H1 (cell line): ENCODE results near the gene KCNJ10. TPM values are rescaled to one million over a fixed set of nuclear protein-coding genes. Genes with fewer than 3 reads are reported as not detected.
A peak's percentile ranks its signal among the peaks of the same experiment; 100 is the strongest.

Source experiments
- CTCF ChIA-PET: fragments of 300-600 bp; sonication (Branson Sonifier 250); formaldehyde crosslinking; loops from one replicate; lab custom pipeline; 2021; ENCODE audit not compliant: partially characterized antibody; lab: Charles Lee
- POLR2A ChIA-PET: fragments of 300-600 bp; sonication (Branson Sonifier 250); formaldehyde crosslinking; loops from one replicate; lab custom pipeline; 2021; ENCODE audit warnings: inconsistent platforms; ENCODE audit not compliant: partially characterized antibody; lab: Charles Lee
- DNase-seq, 2 experiments: peaks; one replicate each; pipeline versions ENCODE4 v3.0.0 to v3.0.0-alpha.2; 2010 to 2022; ENCODE audit warnings: low spot score in 2 of 2, low read depth in 1 of 2, mixed read lengths in 1 of 2
- FAIRE-seq: peaks from 2 replicates; lab custom pipeline; 2011; peaks lifted over from hg19 to GRCh38; lab: Jason Lieb, UNC
- H2AFZ ChIP-seq: 2 replicates; pipeline ENCODE4 v1.8.1; 2012; ENCODE audit warnings: low read length, inconsistent platforms
- H2AK5ac ChIP-seq: 2 replicates; pipeline ENCODE4 v1.6.1; 2013; ENCODE audit warnings: low read depth, low read length
- H2BK120ac ChIP-seq: replicated peaks from 2 replicates; pipeline ENCODE3; 2013; ENCODE audit warnings: low read depth, low read length, inconsistent platforms
- H2BK12ac ChIP-seq: 2 replicates; pipeline ENCODE4 v1.6.1; 2013; ENCODE audit warnings: low read depth, low read length
- H2BK15ac ChIP-seq: 2 replicates; pipeline ENCODE4 v1.6.1; 2013; ENCODE audit warnings: low read length
- H2BK20ac ChIP-seq: 2 replicates; pipeline ENCODE4 v1.6.1; 2013; ENCODE audit warnings: low read length
- H2BK5ac ChIP-seq: 2 replicates; pipeline ENCODE4 v1.6.1; 2013; ENCODE audit warnings: low read depth, low read length
- H3K14ac ChIP-seq: 2 replicates; pipeline ENCODE4 v1.6.1; 2013; ENCODE audit warnings: inconsistent platforms; ENCODE audit not compliant: insufficient read length
- H3K18ac ChIP-seq: 2 replicates; pipeline ENCODE4 v1.6.1; 2013; ENCODE audit warnings: low read length; ENCODE audit errors: extremely low read depth
- H3K23ac ChIP-seq: 2 replicates; pipeline ENCODE4 v1.6.1; 2013; ENCODE audit warnings: inconsistent platforms; ENCODE audit not compliant: insufficient read length
- H3K23me2 ChIP-seq: 2 replicates; pipeline ENCODE4 v1.6.1; 2013; ENCODE audit warnings: low read depth, low read length
- H3K27ac ChIP-seq: 2 replicates; pipeline ENCODE4 v1.6.1; 2011; ENCODE audit warnings: low read depth, low read length, inconsistent platforms
- H3K27me3 ChIP-seq, 4 experiments: replicated peaks in 1 of 4; 1 replicate in 1 of 4; 2 replicates in 3 of 4; pipeline versions ENCODE4 v1.6.1 to v1.8.1; 2011 to 2013; ENCODE audit warnings: low read length in 3 of 4, mild to moderate bottlenecking in 3 of 4, inconsistent platforms in 2 of 4, mixed read lengths in 2 of 4, moderate library complexity in 1 of 4; ENCODE audit not compliant: control insufficient read depth in 3 of 4, insufficient read depth in 3 of 4; ENCODE audit errors: extremely low read depth in 1 of 4
- H3K36me3 ChIP-seq, 4 experiments: 2 replicates each; pipeline versions ENCODE4 v1.6.1 to v1.8.1; 2011 to 2013; ENCODE audit warnings: mild to moderate bottlenecking in 4 of 4, low read length in 3 of 4, moderate library complexity in 2 of 4, control low read depth in 1 of 4, inconsistent platforms in 1 of 4; ENCODE audit not compliant: insufficient read depth in 4 of 4, control insufficient read depth in 2 of 4
- H3K4ac ChIP-seq: replicated peaks from 2 replicates; pipeline ENCODE3; 2013; ENCODE audit warnings: low read length, low read depth, mixed read lengths, inconsistent platforms; ENCODE audit not compliant: insufficient read length
- H3K4me1 ChIP-seq, 4 experiments: replicated peaks in 1 of 4; 1 replicate in 1 of 4; 2 replicates in 3 of 4; pipeline versions ENCODE4 v1.6.1 to v1.8.1; 2011 to 2013; ENCODE audit warnings: low read length in 3 of 4, inconsistent platforms in 2 of 4, mixed read lengths in 1 of 4; ENCODE audit not compliant: insufficient read depth in 4 of 4, control insufficient read depth in 3 of 4
- H3K4me2 ChIP-seq, 2 experiments: 2 replicates each; pipeline versions ENCODE4 v1.6.1 to v1.8.1; 2011 to 2013; ENCODE audit warnings: low read depth in 2 of 2, low read length in 2 of 2, control low read depth in 1 of 2, inconsistent platforms in 1 of 2, mild to moderate bottlenecking in 1 of 2; ENCODE audit not compliant: insufficient read depth in 1 of 2
- H3K4me3 ChIP-seq, 4 experiments: fragments of 200-600, 300-600 bp in 1 of 4; sonication (generic), shearing (Covaris generic), sonication (Bioruptor Twin) in 1 of 4; 2 replicates each; pipeline versions ENCODE4 v1.5.1 to v1.8.1; 2011 to 2016; ENCODE audit warnings: low read length in 4 of 4, low read depth in 3 of 4, control low read depth in 2 of 4, inconsistent platforms in 2 of 4, mild to moderate bottlenecking in 2 of 4, mixed read lengths in 1 of 4, moderate library complexity in 1 of 4; ENCODE audit not compliant: insufficient read depth in 2 of 4; ENCODE audit errors: extremely low read depth in 1 of 4
- H3K56ac ChIP-seq: replicated peaks from 2 replicates; pipeline ENCODE3; 2013; ENCODE audit warnings: low read depth, mild to moderate bottlenecking, mixed read lengths, low read length, inconsistent platforms; ENCODE audit not compliant: insufficient read length
- H3K79me1 ChIP-seq: 2 replicates; pipeline ENCODE4 v1.6.1; 2013; ENCODE audit warnings: low read depth, low read length, control low read depth
- H3K79me2 ChIP-seq, 2 experiments: 2 replicates each; pipeline versions ENCODE4 v1.6.1 to v1.8.1; 2012 to 2013; ENCODE audit warnings: low read length in 2 of 2, mild to moderate bottlenecking in 2 of 2, inconsistent platforms in 1 of 2; ENCODE audit not compliant: insufficient read depth in 2 of 2, control insufficient read depth in 1 of 2
- H3K9ac ChIP-seq, 4 experiments: replicated peaks in 1 of 4; 1 replicate in 1 of 4; 2 replicates in 3 of 4; pipeline versions ENCODE4 v1.6.1 to v1.8.1; 2011 to 2013; ENCODE audit warnings: low read depth in 3 of 4, low read length in 3 of 4, control low read depth in 2 of 4, mild to moderate bottlenecking in 2 of 4, moderate library complexity in 2 of 4, inconsistent platforms in 1 of 4; ENCODE audit errors: extremely low read depth in 1 of 4
- H3K9me3 ChIP-seq, 2 experiments: 2 replicates each; pipeline versions ENCODE4 v1.6.1 to v1.8.1; 2012 to 2013; ENCODE audit warnings: mild to moderate bottlenecking in 2 of 2, moderate library complexity in 2 of 2, control low read depth in 1 of 2, inconsistent platforms in 1 of 2, low read depth in 1 of 2, low read length in 1 of 2, mixed read lengths in 1 of 2; ENCODE audit not compliant: insufficient read depth in 2 of 2
- H4K20me1 ChIP-seq, 2 experiments: replicated peaks in 1 of 2; 2 replicates each; pipeline versions ENCODE3 to v1.8.1; 2011 to 2013; ENCODE audit warnings: inconsistent platforms in 2 of 2, low read length in 2 of 2, mild to moderate bottlenecking in 1 of 2; ENCODE audit not compliant: insufficient read depth in 2 of 2, control insufficient read depth in 1 of 2
- H4K5ac ChIP-seq: 2 replicates; pipeline ENCODE4 v1.6.1; 2013; ENCODE audit warnings: low read length, low read depth, mixed read lengths, inconsistent platforms; ENCODE audit not compliant: insufficient read length
- H4K8ac ChIP-seq: 2 replicates; pipeline ENCODE4 v1.8.0; 2013; ENCODE audit warnings: mild to moderate bottlenecking, moderate library complexity, low read length, inconsistent platforms; ENCODE audit not compliant: insufficient read depth; ENCODE audit errors: extremely low read depth
- H4K91ac ChIP-seq: replicated peaks from 2 replicates; pipeline ENCODE3; 2013; ENCODE audit warnings: low read length, mixed read lengths, inconsistent platforms; ENCODE audit not compliant: insufficient read length
- RNF2 ChIP-seq: fragments of 200-900, 300-1000 bp; sonication (generic); IDR thresholded peaks from 2 replicates; pipeline ENCODE4 v1.7.1; 2016; ENCODE audit warnings: borderline replicate concordance, low read depth, mild to moderate bottlenecking, antibody characterized with exemption, low read length; ENCODE audit not compliant: poor library complexity, severe bottlenecking; ENCODE audit errors: missing control alignments
- SP1 ChIP-seq: IDR thresholded peaks from 2 replicates; pipeline ENCODE4 v1.6.1; 2011; ENCODE audit warnings: low read depth, low read length
- WGBS, 2 experiments: shearing (Covaris generic) in 1 of 2; methylation state at CpG; one replicate each; pipeline versions ENCODE4 v1.1.6 to v1.1.7; 2013 to 2015; ENCODE audit warnings: low lambda C conversion rate in 2 of 2, mixed read lengths in 2 of 2, inconsistent platforms in 1 of 2, low coverage in 1 of 2, missing lambda C conversion rate in 1 of 2; ENCODE audit not compliant: insufficient replicate concordance in 2 of 2, insufficient coverage in 1 of 2, insufficient read length in 1 of 2; ENCODE audit errors: extremely low coverage in 1 of 2, missing lambda C conversion rate in 1 of 2; 5-methylcytosine and 5-hydroxymethylcytosine counted together
- polyA plus RNA-seq, 7 experiments: library from polyadenylated mRNA; depleted of rRNA in 3 of 7; stranded (reverse) in 5 of 7; unstranded in 2 of 7; fragments of >200 nt in 5 of 7; fragments of 200-250 nt in 2 of 7; gene quantifications; 1 replicate in 5 of 7; 2 replicates in 1 of 7; 4 replicates in 1 of 7; pipeline versions ENCODE4 v1.2.1 to v1.2.3, GENCODE V29; 2011 to 2013; ENCODE audit warnings: missing spikeins in 2 of 7, mixed read lengths in 2 of 7
- total RNA-seq: library from RNA; stranded (reverse); fragmentation: NEBNext Ultra II Directional; extraction: Animal tissue kit (Norgen Biotek cat#: 25700); gene quantifications from 2 replicates; pipeline ENCODE4 v1.2.1, GENCODE V29; 2021

KCNJ10 gene
- total and polyA plus RNA-seq, 2 of the 8 experiments (the other 6 are each of a cell fraction or from before 2014, with no cell fraction given): 1.7 to 2.4 TPM

GRCh38 chr1:160084771-160085321 lies 14.9 kb upstream of the KCNJ10 start:
- POLR2A ChIA-PET: interaction anchor here (1.0 to 4.6 kb wide), 5 partner anchors 8 to 111 kb away, joined by 3 to 39 read pairs (median 4); partner anchors contain the start of gene IGSF8
- Histone ChIP-seq H3K4ac (no peak overlapping the region), H3K9ac (no peak overlapping the region), H3K36me3 (peaks cover 0 to 5% (median 0%) of the 10 kb centered on the region in 4 experiments; a peak in 1 of 8 replicates), H4K5ac (no peak overlapping the region), H2BK5ac (peak overlapping the region; percentile 64; the same call in 1 of the 2 replicates), H3K56ac (no peak overlapping the region), H4K91ac (peak overlapping the region; percentile 36), H2AFZ (no peak overlapping the region), H3K14ac (no peak overlapping the region), H3K4me3 (no peak overlapping the region), H4K8ac (no peak overlapping the region), H2BK15ac (peak overlapping the region; percentile 92; the same call in 1 of the 2 replicates), H3K9me3 (peaks cover 0 to 4% of the 10 kb centered on the region in 2 experiments; a peak in 1 of 4 replicates), H3K79me2 (no peaks in the 10 kb centered on the region), H3K23ac (no peak overlapping the region), H3K79me1 (no peaks in the 10 kb centered on the region)
- WGBS, 2 experiments: 96% methylated on average over 23 of the region's 30 CpGs; no CpG with 5 or more reads in 1 of the 2 experiments
- FAIRE-seq: no peak
- CTCF ChIA-PET: interaction anchor here (0.5 to 50.1 kb wide), 27 partner anchors 11 to 886 kb away, joined by 3 to 1874 read pairs (median 6); partner anchors contain the start of genes ATP1A2, CASQ1, IGSF8 and KCNJ10
- TF ChIP-seq SP1 (no peak), RNF2 (peak; percentile 1)
- TF ChIP-seq, all 59 proteins: peak for 1
- H2BK120ac ChIP-seq: no peak overlapping the region
- no peaks in the 10 kb centered on the region; the same call in 1 of the 2 replicates for H3K23me2 ChIP-seq
- H3K4me1 ChIP-seq: peaks cover 0 to 5% (median 3%) of the 10 kb centered on the region in 4 experiments; a peak in 4 of 7 replicates
- no peak for DNase-seq
- H3K27me3 ChIP-seq: peaks cover 0 to 42% (median 30%) of the 10 kb centered on the region in 4 experiments; a peak in 6 of 7 replicates
- H4K20me1 ChIP-seq: no peaks in the 10 kb centered on the region
- H2BK20ac ChIP-seq: peak overlapping the region; percentile 49; the same call in 1 of the 2 replicates
- H3K4me2 ChIP-seq: peak overlapping the region in 1 of 2 experiments; percentile 16; a peak in 1 of 4 replicates
- no peak overlapping the region for H3K18ac ChIP-seq
- H3K27ac ChIP-seq: no peak overlapping the region
- peak overlapping the region; percentile 93; the same call in 1 of the 2 replicates for H2BK12ac ChIP-seq
- peak overlapping the region; percentile 49; the same call in 1 of the 2 replicates for H2AK5ac ChIP-seq
